Measurements from ENCODE around the gene UBE2U. TPM values are rescaled to one million over a fixed set of nuclear protein-coding genes. Genes with fewer than 3 reads are reported as not detected.

UBE2U gene
- total and polyA plus RNA-seq, 10 of the 15 experiments (the other 5 are each of a cell fraction or from before 2014, with no cell fraction given) = not detected

- in situ Hi-C loops (cut with MboI) (no loop called here), intact Hi-C loops (cut with micrococcal nuclease; ENCODE audit: unreplicated experiment) (no loop called here)
- DNase-seq (ENCODE audit: low read depth, low spot score) (no peak), ATAC-seq (no peak), FAIRE-seq (no peak)
- no peaks in the 10 kb centered on the region for H3K36me3 ChIP-seq (ENCODE audit: control insufficient read depth in 2 of 2, insufficient read depth in 2 of 2, low read length in 1 of 2)
- 65% methylated on average over 10 of the region's 10 CpGs for WGBS (ENCODE audit: insufficient coverage, insufficient replicate concordance, low lambda C conversion rate, missing lambda C conversion rate)
- H3K27ac ChIP-seq (ENCODE audit: control insufficient read depth, insufficient read depth) = no peak overlapping the region
- H4K20me1 ChIP-seq (ENCODE audit: control insufficient read depth, insufficient read depth) = no peaks in the 10 kb centered on the region
- no peak overlapping the region for H3K4me3 ChIP-seq
- H3K4me1 ChIP-seq (ENCODE audit: control insufficient read depth, insufficient read depth, low read length) = no peaks in the 10 kb centered on the region
- H3K4me2 ChIP-seq (ENCODE audit: control insufficient read depth, insufficient read depth) = no peak overlapping the region
- TF ChIP-seq RB1 (IDR thresholded peaks at IDR 0.05; ENCODE audit: borderline replicate concordance) (no peak), CHD4 (IDR thresholded peaks at IDR 0.05) (no peak), SPI1 (IDR thresholded peaks at IDR 0.05; ENCODE audit: borderline replicate concordance, insufficient read depth, low read depth, low read length) (peak; percentile 64; the same call in 1 of the 2 replicates), ESRRA (IDR thresholded peaks at IDR 0.05; ENCODE audit: low read length) (no peak)
- TF ChIP-seq, protein P1, sequence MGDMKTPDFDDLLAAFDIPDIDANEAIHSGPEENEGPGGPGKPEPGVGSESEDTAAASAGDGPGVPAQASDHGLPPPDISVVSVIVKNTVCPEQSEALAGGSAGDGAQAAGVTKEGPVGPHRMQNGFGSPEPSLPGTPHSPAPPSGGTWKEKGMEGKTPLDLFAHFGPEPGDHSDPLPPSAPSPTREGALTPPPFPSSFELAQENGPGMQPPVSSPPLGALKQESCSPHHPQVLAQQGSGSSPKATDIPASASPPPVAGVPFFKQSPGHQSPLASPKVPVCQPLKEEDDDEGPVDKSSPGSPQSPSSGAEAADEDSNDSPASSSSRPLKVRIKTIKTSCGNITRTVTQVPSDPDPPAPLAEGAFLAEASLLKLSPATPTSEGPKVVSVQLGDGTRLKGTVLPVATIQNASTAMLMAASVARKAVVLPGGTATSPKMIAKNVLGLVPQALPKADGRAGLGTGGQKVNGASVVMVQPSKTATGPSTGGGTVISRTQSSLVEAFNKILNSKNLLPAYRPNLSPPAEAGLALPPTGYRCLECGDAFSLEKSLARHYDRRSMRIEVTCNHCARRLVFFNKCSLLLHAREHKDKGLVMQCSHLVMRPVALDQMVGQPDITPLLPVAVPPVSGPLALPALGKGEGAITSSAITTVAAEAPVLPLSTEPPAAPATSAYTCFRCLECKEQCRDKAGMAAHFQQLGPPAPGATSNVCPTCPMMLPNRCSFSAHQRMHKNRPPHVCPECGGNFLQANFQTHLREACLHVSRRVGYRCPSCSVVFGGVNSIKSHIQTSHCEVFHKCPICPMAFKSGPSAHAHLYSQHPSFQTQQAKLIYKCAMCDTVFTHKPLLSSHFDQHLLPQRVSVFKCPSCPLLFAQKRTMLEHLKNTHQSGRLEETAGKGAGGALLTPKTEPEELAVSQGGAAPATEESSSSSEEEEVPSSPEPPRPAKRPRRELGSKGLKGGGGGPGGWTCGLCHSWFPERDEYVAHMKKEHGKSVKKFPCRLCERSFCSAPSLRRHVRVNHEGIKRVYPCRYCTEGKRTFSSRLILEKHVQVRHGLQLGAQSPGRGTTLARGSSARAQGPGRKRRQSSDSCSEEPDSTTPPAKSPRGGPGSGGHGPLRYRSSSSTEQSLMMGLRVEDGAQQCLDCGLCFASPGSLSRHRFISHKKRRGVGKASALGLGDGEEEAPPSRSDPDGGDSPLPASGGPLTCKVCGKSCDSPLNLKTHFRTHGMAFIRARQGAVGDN (IDR thresholded peaks at IDR 0.05) = 0 out of 2 replicates have a peak, but pooled peaks have one; percentile 8
- ChIA-PET CTCF (interaction anchor here (1.1 kb wide), 1 partner anchor 42 kb away, joined by 6 read pairs; no protein-coding TSS in a partner anchor), RAD21 (ENCODE audit: unreplicated experiment) (no interaction called here), POLR2A (no interaction called here), SMC1A (ENCODE audit: uncharacterized antibody, unreplicated experiment) (no interaction called here)
- BruUV-seq (replicated peaks) = no TSS peak
- no peak overlapping the region for H2AFZ ChIP-seq (ENCODE audit: control insufficient read depth, low read depth, low read length)
- H3K79me2 ChIP-seq (ENCODE audit: control insufficient read depth, insufficient read depth, low read length) = no peaks in the 10 kb centered on the region
- no peak overlapping the region for H3K9ac ChIP-seq (ENCODE audit: control insufficient read depth, insufficient read depth, low read length)
- no peaks in the 10 kb centered on the region for H3K9me3 ChIP-seq (replicated peaks; ENCODE audit: control insufficient read depth, insufficient read depth, low read length)
- H3K27me3 ChIP-seq (replicated peaks in 1 of 2; ENCODE audit: control insufficient read depth in 2 of 2, insufficient read depth in 2 of 2, low read length in 1 of 2) = no peaks in the 10 kb centered on the region
Measured at GRCh38 chr1:64186138-64186897, 17.1 kb upstream of the UBE2U start.

Measured in GM12878 (cell line).